ENCODE results near the gene BOLA2. TPM values are rescaled to one million over a fixed set of nuclear protein-coding genes. Genes with fewer than 3 reads are reported as not detected.

The BOLA2 gene
- total RNA-seq, 1 donor from 2014 or later: 9.5 TPM

Other genes with a start within 250 kb of the BOLA2 start
- gene NPIPB11, start 47.6 kb downstream of the BOLA2 start, total RNA-seq: 2.5 TPM
- 12.3 TPM for gene SLX1B, start 182 bp upstream of the BOLA2 start, total RNA-seq
- gene SULT1A4, start 5.6 kb upstream of the BOLA2 start, total RNA-seq: 3.3 TPM
- gene NPIPB12, start 52.1 kb upstream of the BOLA2 start, total RNA-seq: 47.5 TPM
- 5.4 TPM for gene SPN, start 208.9 kb upstream of the BOLA2 start, total RNA-seq
- gene QPRT, start 224.8 kb upstream of the BOLA2 start, total RNA-seq: 26.3 TPM